ENCODE data around the gene FAT4.
A peak's percentile ranks its signal among the peaks of the same experiment; 100 is the strongest.

Gene FAT4

GRCh38 chr4:125316791-125317524 is 2.2 kb downstream of the FAT4 start:
- peak; percentile 1 for DNase-seq

GRCh38 chr4:125317525-125317877 is 2.7 kb downstream of the FAT4 start:
- no peak for DNase-seq

GRCh38 chr4:125319311-125319710 is 4.6 kb downstream of the FAT4 start:
- no peak for DNase-seq

GRCh38 chr4:125321709-125322365 is 7.1 kb downstream of the FAT4 start:
- no peak for DNase-seq

GRCh38 chr4:125322366-125322730 is 7.6 kb downstream of the FAT4 start:
- no peak for DNase-seq

- no peak for DNase-seq
Observed at GRCh38 chr4:125323654-125324053, 8.9 kb downstream of the FAT4 start.

- DNase-seq, result no peak
Observed at GRCh38 chr4:125325733-125326132, 11.0 kb downstream of the FAT4 start.

GRCh38 chr4:125331116-125331515 is 16.4 kb downstream of the FAT4 start:
- no peak for DNase-seq

- no peak for DNase-seq
Observed at GRCh38 chr4:125334926-125335325, 20.2 kb downstream of the FAT4 start.

- DNase-seq, result no peak
Observed at GRCh38 chr4:125338814-125339213, 24.1 kb downstream of the FAT4 start.

- no peak for DNase-seq
Observed at GRCh38 chr4:125344198-125344597, 29.4 kb downstream of the FAT4 start.

- DNase-seq, result no peak
Observed at GRCh38 chr4:125346616-125347015, 31.9 kb downstream of the FAT4 start.

GRCh38 chr4:125350470-125351135 is 35.8 kb downstream of the FAT4 start:
- no peak for DNase-seq

- DNase-seq, result no peak
Observed at GRCh38 chr4:125352521-125352920, 37.8 kb downstream of the FAT4 start.

- no peak for DNase-seq
Observed at GRCh38 chr4:125353131-125353530, 38.4 kb downstream of the FAT4 start.

- DNase-seq, result no peak
Observed at GRCh38 chr4:125355791-125356190, 41.0 kb downstream of the FAT4 start.

- DNase-seq, result no peak
Observed at GRCh38 chr4:125357675-125358074, 42.9 kb downstream of the FAT4 start.

- DNase-seq, result no peak
Observed at GRCh38 chr4:125358453-125358852, 43.7 kb downstream of the FAT4 start.

GRCh38 chr4:125359363-125359762 is 44.6 kb downstream of the FAT4 start:
- no peak for DNase-seq

- no peak for DNase-seq
Observed at GRCh38 chr4:125359960-125360634, 45.3 kb downstream of the FAT4 start.

- no peak for DNase-seq
Observed at GRCh38 chr4:125360727-125361126, 46.0 kb downstream of the FAT4 start.
